ENCODE measurements around the gene KCNA1. TPM values are rescaled to one million over a fixed set of nuclear protein-coding genes. Genes with fewer than 3 reads are reported as not detected.

The KCNA1 gene
- polyA plus RNA-seq (not detected in 3 replicates), polyA minus RNA-seq (not detected in 3 replicates)
- polyA plus RNA-seq (2011; ENCODE audit: low read depth), result not detected
- polyA plus RNA-seq (2011; cell fraction: cytosol; rRNA removed), result not detected in 2 replicates
- polyA plus RNA-seq (2011; cell fraction: nucleus; rRNA removed), result not detected in 2 replicates
- not detected in 2 replicates for polyA plus RNA-seq (2012; ENCODE audit: low replicate concordance)
- polyA minus RNA-seq (2011; cell fraction: cytosol; rRNA and poly(A)+ RNA removed), result not detected
- not detected in 2 replicates for polyA minus RNA-seq (2011; cell fraction: nucleus; rRNA and poly(A)+ RNA removed)

DNA sequence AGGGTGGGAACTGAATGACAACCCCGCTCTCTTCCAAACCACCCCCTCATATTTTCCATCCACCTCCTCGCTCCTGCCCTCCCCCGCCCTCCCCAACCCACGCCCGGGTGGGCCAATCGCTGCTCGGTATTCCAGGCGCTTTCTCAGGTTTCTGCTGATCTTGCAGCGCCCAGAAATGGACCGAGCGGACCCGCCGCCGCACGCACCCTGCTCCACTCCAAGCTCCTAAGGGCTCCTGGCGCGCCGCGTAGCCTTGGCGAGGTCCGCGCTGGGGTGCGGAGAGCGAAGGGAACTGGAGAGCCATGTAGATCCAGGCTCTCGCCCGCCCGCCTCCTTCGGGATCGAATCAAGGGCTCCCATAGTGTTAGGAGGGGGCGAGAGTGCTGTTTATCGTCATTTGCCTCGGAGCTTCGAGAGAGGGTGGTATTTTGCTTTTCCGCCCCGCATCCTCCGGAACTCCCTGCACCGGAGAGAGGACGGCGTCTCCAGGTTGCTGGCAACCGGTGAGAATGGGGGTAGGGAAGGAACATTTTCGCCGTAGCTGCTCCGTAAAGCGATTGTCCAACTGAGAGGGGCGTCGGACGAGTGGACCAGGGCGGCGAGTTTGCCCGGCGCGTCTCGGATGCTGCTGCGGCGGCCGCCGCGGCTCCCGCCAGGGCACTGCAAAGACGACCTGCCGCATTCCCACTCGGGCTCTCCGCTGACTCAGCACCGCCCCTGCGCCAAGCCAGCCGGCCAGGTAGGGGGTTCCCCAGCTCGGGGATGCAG, at the start of gene KCNA1:
TSS of gene KCNA1 (plus strand) at position 172 of the 768 bp plus-strand sequence. CDS start 1,474 bp downstream, outside the sequence.
- DNase-seq (ENCODE audit: low read depth, low spot score) (no peak), FAIRE-seq (no peak)
- H3K9me3 ChIP-seq (ENCODE audit: control insufficient read depth, low read depth, low read length), result no peaks in the 10 kb centered on the region
- H3K9me1 ChIP-seq (ENCODE audit: control insufficient read depth, extremely low read depth, insufficient read depth, low read length), result no peaks in the 10 kb centered on the region
- no peaks in the 10 kb centered on the region for H4K20me1 ChIP-seq (ENCODE audit: control insufficient read depth, extremely low read depth, insufficient read depth, low read length)
- peaks cover 3% of the 10 kb centered on the region for H3K4me1 ChIP-seq (ENCODE audit: control insufficient read depth, extremely low read depth, insufficient read depth, low read length)
- H3K79me2 ChIP-seq (ENCODE audit: control insufficient read depth, insufficient read depth, low read length), result no peaks in the 10 kb centered on the region
- H3K4me2 ChIP-seq (ENCODE audit: control insufficient read depth, extremely low read depth, insufficient read depth, low read depth, low read length), result peak within 1 kb of the TSS; percentile 70
- dilution Hi-C loops (cut with MboI; ENCODE audit: extremely low pct_ligation_motif_present, low sequenced_read_pairs), result no loop called here
- H3K27ac ChIP-seq (ENCODE audit: control insufficient read depth, insufficient read depth, low read length), result no peak within 1 kb of the TSS
- H2AFZ ChIP-seq (ENCODE audit: control insufficient read depth, low read length), result no peak within 1 kb of the TSS
- H3K27me3 ChIP-seq (ENCODE audit: control insufficient read depth, extremely low read depth, insufficient read depth, low read length), result peaks cover 58% of the 10 kb centered on the region
- peak within 1 kb of the TSS in 2 of 3 experiments; percentile 39 to 46 for H3K4me3 ChIP-seq (ENCODE audit: control insufficient read depth in 2 of 3, extremely low read depth in 1 of 3, insufficient read depth in 2 of 3, low read depth in 1 of 3, low read length in 3 of 3)
- no peaks in the 10 kb centered on the region for H3K36me3 ChIP-seq (ENCODE audit: control insufficient read depth in 2 of 2, extremely low read depth in 1 of 2, insufficient read depth in 2 of 2, low read length in 2 of 2)
- no peak within 1 kb of the TSS for H3K9ac ChIP-seq (ENCODE audit: control insufficient read depth, extremely low read depth, insufficient read depth, low read length)
- TF ChIP-seq EZH2 (IDR thresholded peaks at IDR 0.05; ENCODE audit: low read length), result peak; percentile 85
- TF ChIP-seq, protein P1, sequence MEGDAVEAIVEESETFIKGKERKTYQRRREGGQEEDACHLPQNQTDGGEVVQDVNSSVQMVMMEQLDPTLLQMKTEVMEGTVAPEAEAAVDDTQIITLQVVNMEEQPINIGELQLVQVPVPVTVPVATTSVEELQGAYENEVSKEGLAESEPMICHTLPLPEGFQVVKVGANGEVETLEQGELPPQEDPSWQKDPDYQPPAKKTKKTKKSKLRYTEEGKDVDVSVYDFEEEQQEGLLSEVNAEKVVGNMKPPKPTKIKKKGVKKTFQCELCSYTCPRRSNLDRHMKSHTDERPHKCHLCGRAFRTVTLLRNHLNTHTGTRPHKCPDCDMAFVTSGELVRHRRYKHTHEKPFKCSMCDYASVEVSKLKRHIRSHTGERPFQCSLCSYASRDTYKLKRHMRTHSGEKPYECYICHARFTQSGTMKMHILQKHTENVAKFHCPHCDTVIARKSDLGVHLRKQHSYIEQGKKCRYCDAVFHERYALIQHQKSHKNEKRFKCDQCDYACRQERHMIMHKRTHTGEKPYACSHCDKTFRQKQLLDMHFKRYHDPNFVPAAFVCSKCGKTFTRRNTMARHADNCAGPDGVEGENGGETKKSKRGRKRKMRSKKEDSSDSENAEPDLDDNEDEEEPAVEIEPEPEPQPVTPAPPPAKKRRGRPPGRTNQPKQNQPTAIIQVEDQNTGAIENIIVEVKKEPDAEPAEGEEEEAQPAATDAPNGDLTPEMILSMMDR (optimal IDR thresholded peaks at IDR 0.05 in 1 of 3, IDR thresholded peaks at IDR 0.05 in 1 of 3, conservative IDR thresholded peaks at IDR 0.05 in 1 of 3; ENCODE audit: extremely low read depth in 1 of 3, insufficient read depth in 2 of 3, low read length in 3 of 3), result no peak

DNA sequence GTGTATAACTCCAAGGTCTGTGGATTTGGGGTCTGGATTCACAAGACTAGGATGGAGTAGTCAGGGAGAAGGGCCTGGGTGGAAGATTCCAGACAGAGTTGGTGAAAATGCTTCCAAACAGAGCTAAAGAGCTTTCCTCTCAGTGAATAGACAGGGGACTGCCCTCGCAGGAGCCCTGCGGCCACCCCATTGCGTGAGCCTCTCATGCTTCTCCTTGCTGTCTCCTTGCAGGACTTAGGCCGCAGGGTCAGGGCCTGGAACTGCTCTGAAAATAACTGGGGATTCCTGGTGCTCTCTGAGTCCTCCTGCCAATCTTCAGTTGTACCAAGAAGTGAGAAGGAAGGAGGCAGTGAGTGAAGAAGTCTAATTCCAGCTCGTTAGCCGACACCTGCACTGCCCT, 49.0 kb upstream of the KCNA1 start:
- dilution Hi-C loops (cut with MboI; ENCODE audit: extremely low pct_ligation_motif_present, low sequenced_read_pairs), result no loop called here
- H3K4me1 ChIP-seq (ENCODE audit: control insufficient read depth, extremely low read depth, insufficient read depth, low read length), result peaks cover 2% of the 10 kb centered on the region
- H3K9ac ChIP-seq (ENCODE audit: control insufficient read depth, extremely low read depth, insufficient read depth, low read length), result no peak overlapping the region
- DNase-seq (ENCODE audit: low read depth, low spot score) (no peak), FAIRE-seq (no peak)
- peaks cover 26% of the 10 kb centered on the region for H3K27me3 ChIP-seq (ENCODE audit: control insufficient read depth, extremely low read depth, insufficient read depth, low read length)
- no peak overlapping the region for H3K4me3 ChIP-seq (ENCODE audit: control insufficient read depth in 2 of 3, extremely low read depth in 1 of 3, insufficient read depth in 2 of 3, low read depth in 1 of 3, low read length in 3 of 3)
- no peak overlapping the region for H3K4me2 ChIP-seq (ENCODE audit: control insufficient read depth, extremely low read depth, insufficient read depth, low read depth, low read length)
- peaks cover 4% of the 10 kb centered on the region for H4K20me1 ChIP-seq (ENCODE audit: control insufficient read depth, extremely low read depth, insufficient read depth, low read length)
- TF ChIP-seq, protein P1 (optimal IDR thresholded peaks at IDR 0.05 in 1 of 3, IDR thresholded peaks at IDR 0.05 in 1 of 3, conservative IDR thresholded peaks at IDR 0.05 in 1 of 3; ENCODE audit: extremely low read depth in 1 of 3, insufficient read depth in 2 of 3, low read length in 3 of 3), result no peak
- TF ChIP-seq EZH2 (IDR thresholded peaks at IDR 0.05; ENCODE audit: low read length), result no peak
- no peaks in the 10 kb centered on the region for H3K79me2 ChIP-seq (ENCODE audit: control insufficient read depth, insufficient read depth, low read length)
- H3K9me3 ChIP-seq (ENCODE audit: control insufficient read depth, low read depth, low read length), result no peaks in the 10 kb centered on the region
- no peak overlapping the region for H2AFZ ChIP-seq (ENCODE audit: control insufficient read depth, low read length)
- H3K27ac ChIP-seq (ENCODE audit: control insufficient read depth, insufficient read depth, low read length), result no peak overlapping the region
- no peaks in the 10 kb centered on the region for H3K9me1 ChIP-seq (ENCODE audit: control insufficient read depth, extremely low read depth, insufficient read depth, low read length)
- H3K36me3 ChIP-seq (ENCODE audit: control insufficient read depth in 2 of 2, extremely low read depth in 1 of 2, insufficient read depth in 2 of 2, low read length in 2 of 2), result no peaks in the 10 kb centered on the region
